HG03060 (cell line): ENCODE measurements around the gene CACHD1.

ENCODE experiments used
- ATAC-seq: cut with Tn5 transposase; IDR thresholded peaks from one replicate; pipeline ENCODE4 v1.9.1; 2021; ENCODE audit warnings: low read depth, moderate number of reproducible peaks; ENCODE audit not compliant: unreplicated experiment

The CACHD1 gene

DNA sequence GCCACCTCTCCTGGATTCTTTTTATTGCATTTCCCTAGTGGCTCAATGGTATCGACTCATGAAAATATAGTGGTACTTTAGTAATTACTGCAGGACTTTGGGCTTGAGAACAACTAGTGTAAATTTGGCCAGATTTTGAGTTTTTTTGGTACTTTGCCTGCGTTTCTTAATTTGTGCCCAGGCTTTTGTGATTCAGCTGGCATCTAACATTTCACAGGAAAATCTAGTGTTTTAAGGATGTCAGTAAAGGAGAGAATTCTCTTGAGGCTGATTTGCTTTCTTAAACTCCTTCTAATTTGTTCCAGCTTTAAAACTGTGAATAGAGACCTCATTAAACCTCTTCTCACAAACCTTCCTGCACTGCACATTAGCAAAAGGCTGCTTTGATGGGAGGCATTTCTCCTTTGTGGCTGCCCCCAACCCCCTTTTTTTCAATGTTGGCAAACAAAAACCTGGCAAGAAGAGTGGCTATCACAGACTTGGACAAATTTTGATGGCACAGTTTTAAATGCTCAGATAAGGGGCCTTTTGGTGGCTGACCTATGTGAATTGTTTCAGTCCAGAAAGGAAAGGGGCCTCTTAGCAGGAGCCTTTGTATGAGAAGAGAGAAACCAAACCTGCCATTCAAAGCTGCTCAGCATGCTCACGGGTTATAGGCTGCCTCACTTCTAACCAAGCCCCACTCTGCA is 161.6 kb downstream of the CACHD1 start:
- ATAC-seq = no peak

DNA sequence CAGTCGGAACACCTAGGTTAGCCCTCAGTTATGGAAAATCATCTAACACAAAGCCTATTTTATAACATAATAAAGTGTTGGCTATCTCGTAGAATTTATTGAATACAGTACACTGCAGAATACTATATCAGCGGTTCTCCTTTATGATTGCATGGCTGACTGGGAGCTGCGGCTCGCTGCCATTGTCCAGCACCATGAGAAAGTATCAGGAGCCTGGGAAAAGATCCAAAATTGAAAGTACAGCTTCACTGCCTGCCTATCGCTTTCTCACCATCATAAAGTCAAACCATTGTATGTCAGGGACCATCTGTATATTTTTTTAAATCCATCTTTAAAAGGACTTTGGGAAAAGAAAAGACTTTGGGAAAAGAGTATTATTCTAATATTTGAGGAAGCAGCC is 163.0 kb downstream of the CACHD1 start:
- no peak for ATAC-seq

DNA sequence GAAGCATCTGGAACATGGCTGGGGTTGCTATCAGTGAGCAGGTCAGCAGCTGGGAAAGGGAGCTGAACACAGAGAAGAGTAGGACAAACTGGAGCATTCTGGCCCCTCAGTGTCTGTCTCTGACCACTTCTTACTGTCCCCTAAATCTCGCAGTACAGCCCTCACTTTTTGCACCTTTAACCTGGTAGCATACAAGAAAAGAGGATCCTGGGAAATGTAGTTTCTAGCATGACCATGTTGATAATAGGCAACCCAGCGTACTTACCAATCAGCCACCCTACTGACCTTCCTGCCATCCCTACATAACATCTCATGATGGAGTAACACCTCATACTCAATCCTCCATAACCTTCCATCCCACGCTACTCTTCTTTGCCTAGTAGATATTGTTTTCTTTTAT is 175.8 kb downstream of the CACHD1 start:
- no peak for ATAC-seq

DNA sequence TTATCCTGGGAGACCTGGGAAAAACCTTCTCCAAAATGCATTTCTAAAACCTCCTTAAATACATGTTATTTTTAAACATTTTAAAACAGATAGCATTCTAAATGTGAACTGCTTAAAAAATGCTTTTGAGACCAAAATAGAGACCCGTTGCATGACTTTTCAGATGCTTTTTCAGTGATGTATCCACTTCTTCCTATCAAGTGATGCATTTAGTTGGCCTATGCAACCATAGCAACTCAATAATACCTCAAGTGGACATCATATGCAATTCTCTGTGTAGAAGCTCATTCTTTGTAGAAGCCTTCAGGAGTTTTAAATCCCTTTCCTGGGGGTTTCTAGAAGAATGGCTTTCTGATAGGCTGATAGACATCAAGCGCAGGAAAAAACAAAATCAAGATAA is 180.5 kb downstream of the CACHD1 start:
- ATAC-seq = no peak

DNA sequence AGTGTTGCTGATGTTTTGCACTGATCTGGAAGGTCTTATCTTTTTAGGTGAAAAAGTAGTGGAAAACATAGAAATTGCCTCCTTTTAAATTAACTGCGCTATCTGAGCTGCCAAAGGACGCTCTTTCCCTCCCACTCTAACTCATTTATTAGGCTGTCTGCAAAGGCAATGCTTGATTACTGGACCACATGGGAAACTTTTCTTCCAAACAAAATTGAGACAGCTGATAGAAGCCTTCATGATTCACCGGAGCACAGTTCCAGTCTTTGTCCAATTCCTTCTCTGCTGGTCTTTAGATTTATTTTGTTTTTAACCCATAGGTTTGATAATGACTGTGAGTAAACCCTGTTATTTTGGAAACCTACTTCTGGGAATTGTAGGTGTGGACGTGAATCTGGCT is 181.9 kb downstream of the CACHD1 start:
- no peak for ATAC-seq

DNA sequence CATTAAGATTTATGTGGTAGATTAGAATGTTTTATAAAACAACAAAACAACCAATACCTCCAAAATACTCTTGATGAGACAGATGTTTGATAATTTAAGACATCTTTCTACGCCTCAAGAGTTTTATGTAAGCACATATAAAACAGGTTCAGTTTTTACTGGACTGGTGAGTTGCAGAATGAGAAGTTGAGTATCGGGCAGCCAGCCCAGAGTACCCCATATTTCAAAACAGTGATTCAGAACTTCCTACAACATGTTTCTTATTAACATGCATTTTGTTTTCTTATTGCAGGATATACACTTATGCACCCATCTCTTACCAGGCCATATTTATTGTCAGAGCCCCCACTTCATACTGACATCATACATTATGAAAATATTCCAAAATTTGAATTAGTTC is 183.5 kb downstream of the CACHD1 start:
- no peak for ATAC-seq

DNA sequence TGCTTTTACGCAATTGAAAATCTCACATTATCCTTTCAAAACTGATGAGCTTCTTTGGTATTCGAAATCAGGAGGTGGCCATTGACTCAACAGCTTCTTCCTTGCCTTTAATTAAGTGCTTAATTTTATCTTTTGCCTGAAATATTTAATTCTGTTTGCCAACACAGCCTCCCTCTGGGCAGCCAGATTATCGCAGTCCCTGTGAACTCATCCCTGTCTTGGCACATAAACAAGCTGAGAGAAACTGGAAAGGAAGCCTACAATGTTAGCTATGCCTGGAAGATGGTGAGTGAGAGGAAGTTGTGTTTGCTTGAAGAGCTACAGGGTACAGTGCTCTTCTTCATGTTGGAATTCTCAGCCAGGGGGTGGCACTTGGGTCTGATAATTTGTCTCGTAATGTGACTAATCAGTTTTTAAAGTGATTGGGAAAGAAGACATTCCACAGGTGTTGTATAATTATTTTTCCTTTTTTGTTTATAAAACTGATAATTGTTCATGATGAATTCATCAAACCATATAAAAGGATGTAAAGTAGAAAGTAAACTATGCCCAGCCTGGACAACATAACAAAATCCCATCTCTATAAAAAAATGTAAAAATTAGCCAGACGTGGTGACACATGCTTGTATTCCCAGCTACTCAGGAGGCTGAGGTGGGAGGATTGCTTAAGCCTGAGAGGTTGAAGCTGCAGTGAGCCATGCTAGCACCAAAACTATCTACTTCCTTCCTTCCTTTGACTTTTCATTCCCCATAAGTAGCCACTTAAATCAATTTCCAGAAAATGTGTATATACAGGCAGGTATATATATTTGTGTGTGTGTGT is 184.8 kb downstream of the CACHD1 start:
- no peak for ATAC-seq

DNA sequence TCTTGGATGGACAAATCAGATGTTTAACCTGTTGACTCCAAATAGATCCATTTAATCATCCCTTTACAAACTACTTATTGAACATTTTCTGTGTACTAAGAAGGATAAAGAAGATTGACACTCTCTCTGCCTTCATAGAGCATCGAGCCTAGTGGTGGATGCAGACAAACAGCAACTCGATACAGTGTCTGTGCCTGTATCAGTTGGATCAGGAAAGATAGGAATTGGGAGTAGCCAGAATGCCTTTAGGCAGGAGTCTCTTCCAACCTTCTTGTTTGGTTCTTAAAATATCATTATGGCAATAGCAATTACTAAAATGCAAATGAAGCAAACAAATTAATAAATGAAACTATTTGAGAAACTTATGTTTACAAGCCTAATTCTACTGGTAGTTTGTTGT is 185.9 kb downstream of the CACHD1 start:
- no peak for ATAC-seq

DNA sequence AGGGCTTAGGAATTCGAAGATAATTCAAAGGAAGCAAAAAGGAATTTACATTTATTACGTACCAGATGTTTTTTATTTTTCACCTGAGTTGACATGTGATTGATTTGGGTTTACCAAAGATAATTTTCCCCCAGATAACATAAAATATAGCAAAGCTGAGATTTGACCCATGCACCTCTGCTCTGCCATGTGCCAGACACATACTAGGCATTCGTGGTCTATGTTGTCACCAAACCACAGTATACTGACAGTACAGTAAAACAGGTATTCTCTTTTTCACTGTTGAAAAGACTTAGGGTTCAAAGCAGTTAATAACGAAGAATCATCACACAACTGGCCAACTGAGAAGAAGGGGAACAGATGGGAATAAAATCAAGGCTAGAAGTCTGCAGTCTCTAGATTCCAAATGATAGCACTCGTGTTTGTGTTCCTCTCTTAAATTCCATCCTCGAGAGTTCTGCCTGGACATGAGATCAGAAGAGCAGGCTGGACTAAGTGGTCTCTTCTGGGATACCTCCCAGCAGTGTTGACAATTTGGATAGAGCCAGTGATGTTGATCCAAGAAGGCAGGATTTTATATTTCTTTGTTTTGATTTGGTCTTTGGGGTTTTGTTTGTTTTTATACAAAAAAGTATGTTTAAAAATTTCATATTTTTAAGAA is 189.7 kb downstream of the CACHD1 start:
- no peak for ATAC-seq

DNA sequence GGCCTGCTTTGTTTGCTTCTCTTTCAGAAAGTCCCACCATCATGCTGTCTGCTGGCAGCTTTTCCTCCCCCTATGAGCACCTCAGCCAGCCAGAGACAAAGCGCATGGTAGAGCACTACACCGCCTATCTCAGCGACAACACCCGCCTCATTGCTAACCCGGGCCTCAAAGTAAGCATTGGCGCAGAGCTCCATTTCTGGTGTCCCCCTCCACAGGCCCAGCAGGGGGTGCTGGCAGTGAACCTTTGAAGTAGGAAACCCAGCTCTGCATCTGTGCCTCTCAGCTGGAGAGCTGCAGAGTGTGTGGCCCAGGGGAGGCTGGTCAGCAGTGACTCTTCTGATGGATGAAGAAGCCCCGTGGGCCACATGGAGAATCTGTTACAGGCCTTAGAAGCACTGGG is 193.7 kb downstream of the CACHD1 start:
- no peak for ATAC-seq

DNA sequence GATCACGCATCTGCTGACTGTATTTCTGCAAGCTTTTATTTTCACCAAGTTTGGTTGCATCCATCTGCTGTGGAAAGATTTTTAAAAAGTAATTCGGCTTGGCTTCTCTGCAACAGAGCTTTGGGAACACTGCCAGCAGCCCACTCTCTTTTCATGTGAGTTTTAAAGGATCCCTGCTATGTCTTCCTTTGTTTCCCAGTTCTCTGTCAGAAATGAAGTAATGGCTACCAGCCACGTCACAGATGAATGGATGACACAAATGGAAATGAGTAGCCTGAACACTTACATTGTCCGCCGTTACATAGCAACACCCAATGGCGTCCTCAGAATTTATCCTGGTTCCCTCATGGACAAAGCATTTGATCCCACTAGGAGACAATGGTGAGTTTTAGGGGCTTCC is 194.4 kb downstream of the CACHD1 start:
- no peak for ATAC-seq

DNA sequence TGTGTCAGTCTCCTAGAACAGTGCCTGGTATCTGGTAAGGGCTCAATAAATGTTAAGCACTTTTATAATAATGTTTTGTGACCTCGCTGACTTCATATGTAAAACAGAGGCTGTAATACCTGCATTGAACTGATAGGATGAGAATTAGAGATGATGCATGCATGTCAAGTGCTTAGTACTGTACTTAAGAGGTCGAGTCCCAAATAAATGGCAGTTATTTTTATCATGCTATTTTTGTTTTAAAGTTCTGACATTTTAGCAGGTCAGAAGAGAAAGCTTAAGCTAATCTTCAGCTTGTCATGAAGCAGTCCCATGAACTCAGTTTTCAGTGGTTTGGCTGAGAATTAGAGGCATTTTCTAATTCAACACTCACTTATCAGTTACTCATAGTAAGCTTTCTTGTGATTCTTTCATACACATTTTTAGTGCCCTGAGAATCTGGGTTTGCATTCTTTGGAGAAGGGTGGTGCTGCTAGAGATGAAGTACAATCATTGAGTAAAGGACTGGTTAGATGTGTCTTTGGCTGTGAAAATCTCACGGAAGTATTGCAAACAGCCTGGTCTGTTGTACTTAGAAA is 199.3 kb downstream of the CACHD1 start:
- no peak for ATAC-seq

DNA sequence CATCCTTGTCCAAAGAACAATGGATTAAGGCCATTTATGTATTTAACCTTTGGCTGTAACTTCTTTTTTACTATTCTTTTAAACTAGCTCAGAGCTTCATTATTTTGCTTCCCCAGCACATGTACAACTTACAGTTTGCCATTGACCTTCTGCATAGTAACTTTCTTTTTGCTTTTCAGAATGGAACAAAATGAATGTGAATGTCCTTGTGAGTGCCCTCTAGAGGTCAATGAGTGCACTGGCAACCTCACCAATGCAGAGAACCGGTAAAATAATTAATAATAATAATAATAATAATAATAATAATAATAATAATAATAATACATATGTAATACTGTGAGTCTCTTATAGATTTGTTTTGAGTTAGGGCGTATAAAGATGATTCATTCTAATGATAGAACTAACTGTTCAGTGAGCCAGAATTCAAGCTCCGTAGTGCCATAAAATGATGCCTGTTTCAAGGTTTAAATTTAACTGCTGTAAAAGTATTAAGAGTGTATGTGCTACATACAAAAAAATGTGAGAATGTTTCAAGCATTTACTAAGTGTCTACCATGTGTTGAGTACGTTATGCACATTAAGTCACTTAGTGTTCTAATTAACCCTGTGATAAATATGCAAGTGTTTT is 205.9 kb downstream of the CACHD1 start:
- ATAC-seq = no peak

DNA sequence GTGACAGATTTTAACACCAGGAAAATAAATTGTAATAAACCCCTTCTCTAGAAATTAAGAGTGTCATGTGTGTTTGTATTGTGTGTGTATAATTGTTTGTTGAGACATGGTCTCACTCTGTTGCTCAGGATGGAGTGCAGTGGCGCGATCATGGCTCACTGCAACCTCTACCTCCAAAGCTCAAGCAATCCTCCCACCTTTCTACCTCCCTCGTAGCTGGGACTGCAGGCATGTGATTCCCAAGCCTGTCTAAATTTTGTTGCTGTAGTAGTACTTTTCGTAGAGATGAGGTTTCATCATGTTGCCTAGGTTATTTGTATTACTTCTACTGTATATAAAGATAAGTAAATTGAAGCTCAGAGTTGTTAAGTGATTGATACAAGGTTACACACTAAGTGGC is 206.5 kb downstream of the CACHD1 start:
- ATAC-seq = no peak

DNA sequence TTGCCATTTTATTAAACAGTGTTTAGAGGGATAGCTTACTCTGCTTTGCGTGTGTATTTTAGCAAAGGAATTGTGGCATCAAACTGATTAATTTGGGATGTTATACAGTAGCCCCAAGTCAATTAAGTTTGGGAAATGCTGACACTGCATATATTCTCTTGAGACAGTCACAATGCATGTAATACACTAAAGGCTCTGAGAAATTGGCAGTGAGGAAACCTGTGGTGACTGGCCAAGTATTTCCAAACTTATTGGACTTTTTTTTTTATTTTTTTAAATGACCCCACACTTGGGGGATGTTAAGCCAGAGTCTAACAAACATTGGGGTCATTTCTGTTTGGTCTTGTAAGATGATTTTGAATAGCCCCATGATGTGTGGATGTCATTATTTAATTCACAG is 207.6 kb downstream of the CACHD1 start:
- ATAC-seq = no peak

DNA sequence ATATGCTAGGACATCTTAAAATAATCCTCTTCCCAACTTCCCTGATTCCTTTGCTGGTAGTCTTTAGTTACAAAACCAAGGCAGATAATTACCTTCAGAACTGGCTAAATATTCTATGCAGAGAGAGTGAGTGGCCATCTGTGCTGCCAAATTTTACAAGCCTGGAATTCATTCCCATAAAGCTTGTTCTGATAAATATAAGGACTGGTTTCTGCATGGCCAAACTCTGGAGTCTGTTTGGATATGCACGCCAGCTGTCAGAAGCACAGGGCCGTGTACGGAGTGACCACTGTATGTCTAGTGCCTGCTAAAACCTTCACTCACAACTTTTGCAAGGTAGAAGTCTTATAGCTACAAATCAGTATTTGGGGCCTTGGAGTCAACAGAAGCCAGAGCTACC is 208.4 kb downstream of the CACHD1 start:
- ATAC-seq = no peak

DNA sequence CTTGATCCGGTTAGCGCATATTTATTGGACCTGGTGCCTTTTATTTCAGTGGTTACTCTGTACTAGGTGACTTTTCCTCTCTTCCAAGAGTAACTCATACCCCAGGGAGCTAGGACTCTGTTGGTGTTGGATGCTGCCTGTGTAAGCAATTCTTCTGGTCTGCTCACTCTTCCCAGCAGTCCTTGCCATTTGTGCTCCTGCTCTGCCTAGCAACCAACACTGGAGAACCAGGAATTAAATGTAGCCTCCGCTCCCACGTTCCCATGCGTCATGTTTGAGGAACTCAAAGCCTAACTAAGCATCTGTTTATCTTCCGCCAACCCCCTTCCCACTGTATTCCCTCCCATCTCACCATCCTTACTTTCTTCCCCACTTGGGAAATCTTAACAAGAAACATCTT is 209.2 kb downstream of the CACHD1 start:
- ATAC-seq = no peak

DNA sequence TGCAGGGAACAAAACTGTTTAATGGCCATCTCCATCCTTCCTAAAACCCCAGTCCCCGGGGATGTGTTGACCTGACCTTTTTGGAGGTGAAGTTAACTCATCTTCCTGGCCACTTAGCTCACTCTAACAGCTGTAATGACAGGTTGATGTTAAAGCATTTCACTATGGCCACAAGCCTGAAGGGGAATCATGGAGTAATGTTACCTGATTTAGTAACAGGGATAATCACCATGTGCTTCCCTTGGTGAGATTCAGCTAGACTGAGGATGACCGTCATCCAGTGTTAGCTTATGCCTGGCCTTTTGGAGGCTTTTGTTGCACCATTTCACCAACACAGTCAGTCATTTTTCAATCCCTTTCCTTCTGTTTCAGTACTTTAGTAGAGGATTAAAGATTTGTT is 210.7 kb downstream of the CACHD1 start:
- no peak for ATAC-seq

DNA sequence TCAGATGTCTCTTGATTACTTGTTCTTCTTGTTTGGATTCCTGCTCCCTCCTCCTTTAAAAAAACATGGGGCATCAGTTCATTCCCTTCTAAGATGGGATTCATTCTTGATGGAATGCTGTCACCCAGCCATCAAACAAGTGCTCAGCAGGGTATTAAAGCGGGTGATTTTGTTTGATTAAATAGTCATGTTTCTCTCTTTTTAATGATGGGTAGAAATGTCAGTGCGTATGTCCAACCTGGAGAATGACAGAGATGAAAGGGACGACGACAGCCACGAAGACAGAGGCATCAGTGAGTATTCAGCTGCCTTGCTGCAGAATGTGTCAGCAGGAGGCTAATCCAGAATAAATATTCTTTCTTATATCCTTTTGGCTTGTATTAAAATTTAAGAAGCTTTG is 211.1 kb downstream of the CACHD1 start:
- no peak for ATAC-seq

DNA sequence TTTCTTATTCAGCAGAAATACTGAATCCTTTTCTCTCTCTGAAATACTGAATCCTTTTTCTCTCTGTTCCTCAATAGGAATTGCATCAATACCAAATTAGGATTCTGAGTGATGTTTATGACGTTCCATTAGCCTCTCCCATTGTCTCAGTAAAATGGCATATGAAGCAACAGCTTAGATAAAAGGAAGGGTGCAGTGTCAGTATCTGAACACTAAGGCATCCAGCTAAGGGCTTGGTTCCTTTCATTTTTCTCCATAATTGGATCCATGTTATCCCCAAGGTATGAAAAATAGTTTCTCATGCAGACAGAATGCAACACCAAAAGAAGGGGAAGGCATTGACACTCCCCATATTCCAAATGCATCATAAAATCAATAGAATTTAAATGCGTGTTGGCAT is 213.5 kb downstream of the CACHD1 start:
- no peak for ATAC-seq

DNA sequence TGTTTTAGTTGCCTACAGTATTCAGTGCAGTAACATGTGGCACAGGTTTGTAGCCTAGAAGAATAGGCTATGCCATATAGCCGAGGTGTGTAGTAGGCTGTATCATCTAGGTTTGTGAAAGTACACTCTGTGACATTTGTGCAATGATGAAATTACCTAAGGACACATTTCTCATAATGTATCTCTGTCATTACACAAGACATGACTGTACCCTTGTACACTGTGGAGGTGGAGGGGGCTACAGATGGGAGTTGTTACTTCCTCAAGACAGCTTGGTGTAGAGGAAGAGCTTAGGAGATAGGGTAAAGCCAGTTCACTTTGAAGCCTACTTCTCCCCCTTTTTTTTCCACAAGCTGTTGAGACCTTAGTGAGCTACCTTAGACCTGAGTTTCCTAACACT is 215.3 kb downstream of the CACHD1 start:
- ATAC-seq = no peak
